ENCODE measurements around the gene FERD3L.

The FERD3L gene

DNA sequence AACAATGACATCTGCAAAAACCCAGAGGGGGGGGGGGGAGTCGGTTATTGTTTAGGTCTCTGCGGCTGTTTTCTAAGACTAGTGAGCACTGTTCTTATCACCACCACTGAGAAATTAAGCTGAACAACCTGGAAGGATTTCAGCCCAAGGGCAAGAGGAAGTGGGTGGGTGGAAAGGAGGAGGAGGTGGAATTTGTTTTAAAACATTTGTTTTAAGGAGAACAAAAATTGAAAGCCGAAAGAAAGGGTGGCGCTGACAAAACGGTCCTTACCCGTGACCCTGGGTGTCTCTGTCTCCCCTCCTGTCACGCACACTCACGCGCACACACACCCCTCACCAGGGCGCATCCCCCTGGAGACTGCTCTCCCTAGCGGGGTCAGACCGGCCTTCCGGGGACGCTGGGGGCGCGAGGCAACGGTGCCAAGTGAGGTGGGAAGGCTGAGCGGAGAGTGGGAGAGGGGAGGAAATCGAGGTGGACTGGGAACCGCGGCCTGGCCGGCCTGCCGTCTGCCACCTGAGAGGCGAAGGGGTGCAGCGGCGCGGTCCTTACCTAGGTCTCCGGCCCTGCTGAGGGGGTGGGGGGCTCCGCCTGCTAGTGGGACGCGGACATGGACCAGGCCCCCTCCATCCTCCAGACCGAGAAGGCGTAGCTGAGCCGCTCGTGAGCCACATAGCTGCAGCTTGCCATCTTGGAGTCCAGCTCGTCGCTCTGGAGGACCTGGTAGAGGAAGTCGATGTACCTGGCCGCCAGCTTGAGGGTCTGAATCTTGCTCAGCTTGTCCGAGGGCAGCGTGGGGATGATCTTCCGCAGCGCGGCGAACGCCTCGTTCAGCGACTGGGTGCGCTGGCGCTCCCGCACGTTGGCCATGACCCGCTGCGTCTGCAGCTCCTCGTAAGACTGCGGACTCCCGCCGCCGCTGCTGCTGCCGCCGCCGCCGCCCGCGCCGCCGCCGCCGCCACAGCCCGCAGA, 28.8 kb downstream of the FERD3L start:
- DNase-seq, result no peak

DNA sequence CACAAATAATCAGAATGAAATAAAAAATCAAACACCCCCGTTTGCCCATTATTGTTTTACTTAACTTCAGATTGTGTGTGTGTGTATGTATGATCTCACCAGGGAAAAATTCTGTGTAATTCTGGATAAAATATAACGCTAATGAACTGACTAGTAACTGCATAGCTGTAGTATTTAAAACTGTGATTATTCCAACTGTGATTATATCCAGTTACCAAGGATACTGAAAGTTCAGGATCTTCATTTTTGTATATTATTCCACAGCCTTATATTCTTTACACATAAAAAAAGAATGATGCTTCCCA, 30.7 kb downstream of the FERD3L start:
- no peak for DNase-seq

DNA sequence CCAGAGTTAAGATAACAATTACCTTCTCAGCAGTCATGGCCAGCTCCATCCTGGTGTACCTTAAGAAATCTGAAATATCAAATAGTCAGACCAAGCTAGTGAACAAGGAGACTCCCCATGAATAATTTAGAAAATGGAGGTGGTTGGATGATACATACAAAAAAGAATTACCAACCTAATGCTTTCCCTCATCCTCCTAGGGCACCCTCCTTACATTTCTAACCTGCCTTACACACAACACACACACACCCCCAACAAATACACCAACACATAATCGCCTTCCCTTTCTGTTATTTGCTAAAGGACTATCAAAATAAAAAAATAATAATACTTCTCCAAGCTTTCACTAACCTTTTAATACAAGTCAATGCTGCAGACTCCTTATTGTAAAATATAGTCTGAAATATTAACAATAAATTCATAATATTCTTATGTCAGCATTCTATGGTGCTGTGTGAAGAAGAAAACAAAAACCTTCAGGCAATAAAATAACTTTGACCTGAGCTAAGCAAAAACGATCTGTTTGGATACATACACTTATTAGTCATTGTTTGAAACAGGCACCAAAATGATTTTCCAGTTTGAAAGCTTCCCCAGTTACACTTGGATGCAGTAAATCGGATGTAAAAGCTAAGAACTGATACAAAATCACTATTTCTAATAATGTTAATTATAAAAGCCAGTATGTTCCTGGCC, 31.2 kb downstream of the FERD3L start:
- DNase-seq, result no peak

DNA sequence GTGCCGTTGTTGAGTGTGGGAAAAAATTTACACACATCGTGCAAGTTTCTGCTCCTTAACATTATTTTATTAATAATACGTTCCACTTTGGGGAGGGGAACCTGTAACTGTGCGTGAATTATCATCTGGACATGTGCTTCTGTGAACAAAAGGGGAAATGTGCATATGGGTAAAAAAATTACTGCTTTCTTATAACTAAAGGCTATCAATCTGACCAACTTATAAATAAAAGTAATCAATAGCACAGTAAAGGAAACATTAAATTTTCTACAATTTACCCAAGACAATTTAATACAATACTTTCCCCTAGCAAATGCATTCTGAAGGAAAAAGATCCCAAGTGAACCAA, 32.2 kb downstream of the FERD3L start:
- no peak for DNase-seq

DNA sequence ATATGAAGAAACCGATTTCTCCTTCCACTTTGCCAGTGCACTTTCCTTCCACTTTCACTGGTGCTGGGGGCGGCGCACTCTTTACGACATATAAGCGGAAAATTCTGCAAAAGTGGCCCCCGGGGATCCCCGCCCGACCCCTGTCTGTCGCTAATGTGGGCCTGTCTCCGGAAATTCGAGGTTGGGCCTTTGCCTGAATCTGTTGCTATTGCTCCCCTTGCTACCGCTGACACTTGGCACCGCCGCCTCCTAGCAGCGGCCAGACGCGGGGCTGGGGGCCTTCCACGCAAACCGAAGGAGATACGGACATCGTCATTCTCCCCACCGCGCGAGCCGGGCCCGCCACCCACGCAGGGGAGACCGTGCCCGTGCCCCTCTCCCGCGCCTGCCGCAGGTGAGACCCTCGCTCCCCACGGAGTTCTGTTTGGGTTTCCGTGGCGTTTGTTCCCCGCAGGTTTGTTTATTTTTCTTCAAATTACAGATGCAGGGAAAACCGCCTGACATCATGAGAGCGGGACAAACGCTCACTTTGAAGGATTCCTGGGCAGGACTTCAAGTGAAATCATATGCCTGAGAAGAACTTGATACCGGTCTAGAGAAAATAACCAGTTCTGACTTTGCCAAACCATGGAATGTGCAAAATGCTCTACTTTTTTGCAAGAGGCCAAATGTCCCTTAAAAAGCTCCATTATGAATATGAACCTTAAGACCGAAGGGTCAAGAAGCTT, 32.8 kb downstream of the FERD3L start:
- DNase-seq, result no peak

DNA sequence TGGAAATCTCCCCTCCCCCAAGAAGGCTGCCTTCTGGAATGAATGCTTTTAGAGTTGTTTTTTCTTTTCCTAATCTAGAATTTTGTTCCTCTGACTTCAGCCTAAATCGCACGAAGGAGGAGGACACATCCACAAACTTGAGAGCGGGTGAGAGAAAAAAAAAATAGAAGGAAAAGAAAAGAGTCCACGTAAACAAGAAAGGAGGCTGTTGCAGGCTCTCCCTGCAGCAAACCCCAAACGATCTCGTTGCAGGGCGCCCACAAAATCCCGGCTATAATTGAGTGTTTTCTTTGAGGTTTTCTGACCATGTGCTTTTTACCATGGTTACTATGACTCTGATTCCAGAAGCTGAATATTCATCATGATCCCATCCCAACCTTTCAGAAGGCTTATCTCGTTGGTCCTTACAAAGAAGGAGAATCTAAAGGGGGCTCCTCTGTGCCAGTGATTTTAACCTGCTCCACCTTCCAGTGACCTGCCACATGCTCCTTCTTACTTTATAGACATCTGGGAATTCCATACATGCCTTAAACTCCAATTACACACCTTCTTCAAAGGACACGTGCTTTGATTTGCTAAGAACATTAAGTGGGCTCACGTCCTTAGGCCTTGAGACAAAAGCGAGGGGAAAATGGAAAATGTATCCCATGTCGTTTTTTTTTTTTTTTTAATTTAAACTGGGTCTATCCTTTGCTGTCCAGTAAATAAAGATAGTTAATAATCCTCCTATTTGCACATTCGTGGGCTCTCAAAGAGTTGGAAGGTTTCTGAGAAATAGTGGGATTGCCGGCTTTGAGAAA, 33.5 kb downstream of the FERD3L start:
- DNase-seq, result no peak

DNA sequence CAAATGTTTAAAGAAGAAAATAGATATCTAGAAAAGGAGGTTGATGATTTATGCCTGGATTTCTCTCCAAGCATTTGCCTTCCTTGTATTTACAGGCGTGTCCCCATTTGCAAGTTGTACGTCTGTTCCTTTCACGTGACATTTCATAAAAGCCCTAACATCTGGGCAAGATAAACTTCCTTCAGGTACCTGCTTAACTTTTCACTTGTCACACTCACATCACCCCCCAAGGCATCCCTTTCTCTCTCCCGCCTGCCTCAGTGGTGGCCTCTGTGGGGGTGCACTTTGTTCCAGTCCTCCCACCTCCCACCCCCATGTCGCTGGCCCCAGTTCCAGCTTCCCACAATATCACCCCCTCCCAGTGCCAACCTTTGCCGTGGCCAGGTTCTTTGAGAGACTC, 34.4 kb downstream of the FERD3L start:
- no peak for DNase-seq

DNA sequence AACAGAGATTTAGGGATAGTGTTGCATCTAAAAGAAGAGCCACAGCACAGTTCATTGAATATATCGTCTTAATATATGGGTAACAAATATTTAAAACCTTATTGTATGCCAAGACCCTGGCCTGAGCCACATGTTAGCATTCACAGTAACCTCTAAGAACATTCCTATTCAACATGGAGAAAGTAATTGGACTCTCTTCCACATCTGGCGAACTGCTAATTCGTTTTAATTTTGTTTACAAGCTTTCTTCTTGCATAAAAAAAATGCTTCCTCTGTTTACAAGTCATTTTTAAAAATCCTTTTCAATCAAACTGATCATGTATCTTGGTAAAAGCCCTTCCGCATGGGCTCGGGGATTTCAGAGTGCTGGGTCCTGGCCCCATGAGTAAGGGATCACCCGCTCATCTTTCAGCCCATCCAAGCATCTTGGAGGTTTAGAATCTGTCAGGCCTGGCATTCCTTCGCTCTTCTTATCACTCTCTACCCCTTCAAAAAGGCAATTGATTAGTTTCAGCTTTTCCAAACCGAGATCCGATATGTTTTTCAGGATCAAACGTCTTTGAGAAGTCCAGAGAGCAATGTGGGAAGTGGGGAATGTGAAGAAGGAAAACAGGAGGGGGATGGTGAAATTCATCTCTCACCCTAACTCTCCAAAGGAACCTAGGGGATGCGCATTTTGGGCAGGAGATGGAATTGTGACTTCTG, 35.0 kb downstream of the FERD3L start:
- no peak for DNase-seq

DNA sequence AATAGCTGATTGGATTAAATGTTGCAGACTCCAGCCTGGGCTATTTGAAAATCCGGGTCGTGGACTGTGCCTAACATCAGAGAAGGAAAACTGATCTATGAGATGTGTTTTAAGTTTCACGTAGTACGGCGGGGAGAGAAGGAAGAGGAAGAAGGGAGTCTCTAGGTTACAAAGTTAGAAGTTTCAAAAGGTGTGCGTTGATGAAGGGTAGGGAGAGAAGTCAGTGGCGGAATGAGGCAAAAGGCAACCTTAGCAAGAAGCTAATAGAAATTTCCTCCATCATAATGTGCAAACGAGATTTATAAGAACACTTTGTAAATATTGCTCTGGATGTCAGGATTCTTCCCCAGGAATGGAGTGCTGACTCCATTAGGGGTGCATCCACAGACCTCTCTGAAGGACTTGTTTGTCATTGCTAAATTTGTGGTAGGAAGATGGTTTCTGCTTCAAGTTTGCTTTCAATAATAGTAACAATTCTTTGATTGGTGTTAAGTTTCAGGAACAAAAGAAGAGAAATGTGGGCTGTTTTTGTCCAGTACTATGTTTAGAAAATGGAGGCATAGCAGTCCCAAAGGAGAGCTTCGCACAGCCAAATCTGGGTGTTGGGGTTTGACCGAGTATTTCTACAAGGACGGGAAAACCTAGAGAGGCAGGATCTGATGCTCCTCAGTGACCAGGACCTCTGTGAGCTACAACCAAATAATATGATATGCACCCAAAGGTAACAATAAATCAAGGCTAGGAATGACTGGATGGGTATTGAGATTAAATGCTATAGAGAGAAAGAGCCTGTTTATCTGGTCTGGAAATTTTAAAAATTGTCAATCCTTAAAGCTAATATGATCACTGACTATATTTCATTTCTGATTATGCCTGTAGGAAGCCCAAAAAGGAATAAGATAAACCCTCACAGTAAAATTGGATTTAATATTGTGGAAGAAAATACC, 35.9 kb downstream of the FERD3L start:
- no peak for DNase-seq

DNA sequence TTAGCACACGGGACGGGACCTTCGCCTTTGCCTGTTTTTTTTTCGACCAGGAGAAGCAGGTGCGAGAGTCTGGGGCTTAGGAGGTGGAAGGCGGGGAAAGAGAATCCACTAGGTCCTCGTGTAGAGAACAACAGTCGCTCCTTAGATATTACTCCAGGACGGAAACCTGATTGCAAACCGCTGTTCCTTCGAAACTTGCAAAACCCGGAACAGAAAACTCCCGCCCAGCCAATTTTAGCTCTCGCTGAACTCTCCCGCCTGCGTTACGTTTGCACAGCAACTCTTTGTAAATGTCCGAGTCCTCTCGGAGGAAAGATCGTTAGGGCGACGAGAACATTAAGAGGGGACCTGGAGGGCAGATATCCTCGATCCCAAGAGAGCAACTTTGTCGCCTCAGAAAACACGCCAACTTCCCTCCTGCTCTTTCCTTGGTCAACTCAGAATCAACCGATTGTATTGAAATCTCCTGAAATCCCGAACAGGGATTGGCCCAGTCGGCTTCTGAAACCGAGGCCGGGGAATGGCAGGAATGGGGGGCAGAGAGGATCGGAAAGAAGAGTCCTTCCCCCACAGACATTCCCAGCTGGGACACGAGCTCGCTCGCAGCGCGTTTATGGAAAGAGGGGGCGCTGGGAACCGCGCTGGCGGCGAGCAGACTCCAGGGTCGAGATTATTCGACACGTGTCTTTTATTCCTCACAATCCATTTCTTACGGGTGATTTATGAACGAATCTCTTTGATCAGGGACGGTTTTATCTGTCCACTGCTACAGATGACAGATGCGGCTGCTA, 37.7 kb downstream of the FERD3L start:
- no peak for DNase-seq

DNA sequence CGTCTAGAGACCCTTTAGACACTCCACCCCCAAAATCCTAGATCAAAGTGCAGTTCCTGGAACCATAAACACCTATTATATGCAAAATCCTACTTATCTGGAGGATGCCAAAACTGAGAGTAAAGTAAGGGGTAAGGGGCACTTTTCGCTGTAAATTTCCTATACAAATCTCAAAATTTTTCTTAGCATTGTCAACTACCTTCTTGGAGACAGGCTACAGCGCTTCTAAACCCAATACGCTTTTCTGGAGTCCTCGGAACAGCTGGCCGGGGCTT, 38.2 kb downstream of the FERD3L start:
- DNase-seq, result no peak

DNA sequence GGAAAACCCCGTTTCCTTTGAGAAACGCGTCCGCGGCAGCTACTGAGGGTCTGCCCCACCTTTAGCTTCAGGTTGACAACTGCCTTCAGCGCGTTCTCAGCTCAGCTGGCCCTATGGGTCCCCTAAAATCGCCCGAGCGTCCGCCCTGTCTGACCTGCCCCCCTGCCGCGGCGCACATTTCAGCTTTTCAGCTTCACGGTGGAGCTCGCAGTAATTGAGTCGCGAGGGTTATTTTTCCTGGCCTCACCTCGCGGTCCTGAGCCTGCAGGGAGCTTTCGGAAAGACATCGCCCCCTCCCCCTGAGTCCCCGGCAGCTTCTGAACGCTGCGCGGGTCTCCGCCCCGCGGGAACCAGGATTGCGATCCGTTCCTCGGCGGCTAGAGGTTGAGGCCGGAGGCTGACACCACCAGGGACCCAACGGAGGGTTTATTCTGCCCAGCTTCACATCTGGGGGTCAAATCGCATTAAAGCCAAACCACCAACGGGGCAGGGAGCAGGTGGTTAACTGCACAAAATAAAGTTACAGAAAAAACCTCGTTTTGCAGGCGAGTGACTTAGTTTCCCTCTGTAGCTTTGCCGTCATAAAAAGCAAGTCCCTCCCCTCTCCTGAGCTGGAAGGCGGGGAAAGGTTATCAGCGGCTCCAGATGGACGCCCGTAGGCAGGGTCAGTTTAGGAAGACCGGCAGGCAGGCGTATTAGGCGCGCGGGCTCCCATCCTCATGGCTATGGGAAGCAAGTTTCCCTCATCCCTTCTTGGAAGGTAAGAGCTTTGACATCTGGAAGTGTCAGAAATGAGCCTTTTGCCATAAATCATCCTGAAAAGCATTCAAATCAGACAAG, 38.8 kb downstream of the FERD3L start:
- DNase-seq, result no peak

DNA sequence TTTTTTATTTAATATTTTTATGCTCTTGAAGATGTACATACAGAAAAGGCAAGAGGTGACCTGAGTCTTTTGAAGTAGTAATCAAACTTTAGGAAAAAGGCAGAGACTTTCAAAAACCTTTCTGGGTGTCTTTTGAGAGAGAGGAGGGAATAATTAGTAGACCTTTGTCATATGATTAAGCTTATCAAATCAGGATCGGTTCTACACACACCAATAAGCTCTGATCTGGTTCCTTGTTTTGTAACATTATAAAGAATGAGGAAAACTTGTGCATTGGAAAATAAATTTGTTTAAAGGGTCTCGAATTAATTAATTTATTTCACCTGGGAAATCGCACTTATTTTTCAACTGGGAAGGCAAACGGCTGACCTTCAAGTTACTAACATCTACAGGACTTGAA, 39.7 kb downstream of the FERD3L start:
- DNase-seq, result no peak

DNA sequence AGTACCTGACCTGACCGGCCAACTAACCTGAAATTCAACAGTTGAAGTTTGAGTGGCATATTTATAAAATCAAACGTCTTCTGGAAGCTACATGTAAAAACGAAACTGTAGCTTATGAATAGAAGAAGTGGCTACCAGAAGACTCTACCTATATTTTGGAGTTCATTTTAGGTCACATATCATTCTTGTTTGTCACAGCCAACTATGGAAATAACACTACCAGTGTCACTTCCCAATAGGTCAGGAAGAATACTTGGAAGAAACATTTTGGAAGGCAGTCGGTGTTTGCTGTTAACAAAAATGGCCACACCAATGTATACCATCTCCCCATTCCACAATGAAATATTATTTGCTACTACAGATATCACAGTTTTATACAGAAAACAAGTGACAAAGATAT, 40.4 kb downstream of the FERD3L start:
- DNase-seq, result no peak

DNA sequence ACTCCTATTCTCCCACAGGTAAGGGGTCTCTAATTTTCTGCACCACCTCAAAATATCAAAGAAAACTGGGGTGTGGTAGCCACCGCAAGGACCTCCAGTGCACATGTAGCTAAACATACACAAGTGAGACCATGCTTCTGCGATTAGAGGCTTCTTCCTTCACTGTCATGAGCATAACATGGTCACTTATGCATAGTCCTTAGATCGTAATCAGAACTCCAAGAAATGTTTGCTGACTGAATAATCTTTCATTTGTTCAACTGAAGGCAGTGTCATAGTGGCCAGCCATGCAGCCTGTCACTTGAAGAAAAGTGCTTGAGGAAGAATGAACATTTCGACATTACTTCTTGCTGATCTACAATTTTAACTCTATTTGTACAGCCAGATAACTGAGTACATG, 42.3 kb downstream of the FERD3L start:
- DNase-seq, result no peak

DNA sequence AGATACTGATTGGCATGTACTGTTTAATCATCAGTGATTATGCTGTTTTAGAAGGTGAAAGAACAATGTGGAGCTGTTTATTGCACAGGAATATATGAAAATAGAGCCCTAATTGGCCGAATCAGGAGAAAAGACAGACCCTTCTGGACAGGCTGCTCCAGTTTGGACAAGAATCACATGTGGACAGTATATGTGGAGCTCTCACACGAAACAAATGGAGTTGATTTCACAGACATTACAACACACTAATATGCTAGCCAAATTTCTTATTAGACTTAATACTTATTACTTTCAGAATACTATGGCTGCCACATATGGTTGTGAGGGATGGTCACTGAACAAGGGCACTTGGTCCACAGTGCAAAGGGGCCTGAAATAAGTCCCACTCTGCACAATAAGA, 43.3 kb downstream of the FERD3L start:
- DNase-seq, result no peak

DNA sequence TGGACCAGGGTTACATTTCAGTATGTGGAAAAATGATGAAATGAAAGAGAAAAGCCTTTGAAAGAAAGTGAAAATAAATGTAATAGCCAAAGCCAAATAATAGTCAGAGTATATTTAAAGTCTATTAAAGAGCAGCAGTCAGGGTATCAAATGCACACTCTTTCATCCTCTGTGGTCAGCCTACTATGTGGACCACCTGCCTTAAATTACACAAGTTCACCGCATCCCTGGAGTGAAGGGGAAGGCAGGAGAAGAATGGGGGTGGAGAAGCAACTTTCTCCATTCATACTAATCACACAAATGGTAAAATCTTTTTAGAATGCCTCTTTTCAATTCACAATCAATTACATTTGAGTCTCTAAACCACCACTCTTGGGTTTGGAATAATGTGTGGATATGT, 43.7 kb downstream of the FERD3L start:
- DNase-seq, result no peak

DNA sequence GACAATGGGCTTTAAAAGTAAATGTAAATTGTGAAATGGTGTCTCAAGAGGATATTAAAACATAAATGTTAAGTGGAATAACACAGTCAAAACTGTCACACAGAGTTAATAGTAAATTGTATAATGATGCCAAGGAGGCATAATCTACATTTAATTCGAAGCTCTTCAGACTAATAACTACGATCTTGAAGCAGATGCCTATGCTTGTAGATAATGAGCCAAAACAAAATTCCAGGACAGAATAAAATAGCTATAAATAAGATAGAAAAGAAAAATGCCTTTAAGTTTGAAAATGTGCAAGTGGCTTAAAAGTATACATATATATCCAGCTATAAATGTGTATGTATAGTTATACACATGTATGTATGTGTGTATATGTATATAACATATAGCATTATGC, 45.3 kb downstream of the FERD3L start:
- DNase-seq, result no peak

DNA sequence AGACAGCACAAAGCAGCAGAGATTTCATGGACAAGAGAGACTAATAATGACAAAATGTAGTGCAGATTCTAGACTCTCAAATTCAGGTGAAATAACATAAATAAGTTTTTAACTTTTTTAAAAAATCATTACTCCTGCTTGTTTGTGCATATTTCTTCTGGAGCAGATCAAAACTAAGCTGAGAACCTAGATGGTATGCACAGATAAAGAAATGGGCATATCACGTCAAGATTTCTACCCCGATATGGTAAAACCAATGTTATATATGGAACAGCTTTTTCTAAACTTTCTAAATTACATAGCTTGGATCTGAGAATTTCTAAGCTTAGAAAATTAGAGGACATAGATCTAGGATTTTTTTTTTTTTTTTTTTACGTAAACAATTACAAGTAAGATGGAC, 46.0 kb downstream of the FERD3L start:
- DNase-seq, result no peak

DNA sequence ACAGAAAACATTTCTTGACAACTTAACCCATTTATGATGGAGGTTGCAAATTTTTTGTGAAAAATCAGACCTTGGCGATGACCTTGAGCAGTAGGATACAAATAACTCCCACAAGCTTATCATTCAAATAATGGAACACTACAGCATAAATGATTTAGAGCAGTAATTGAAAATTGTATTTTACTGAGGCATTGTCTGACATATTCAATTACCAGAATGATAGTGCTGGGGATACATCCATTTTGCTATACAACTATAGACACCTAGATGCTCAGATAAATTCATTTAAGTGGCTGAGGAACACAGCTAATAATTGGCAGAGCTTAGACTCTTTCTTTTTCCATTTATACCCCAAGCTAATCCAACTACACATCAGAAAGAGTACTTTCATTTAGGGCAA, 46.7 kb downstream of the FERD3L start:
- no peak for DNase-seq
